Stimulated activated CD8-positive, alpha-beta memory T cell treated with anti-CD3 and anti-CD28 coated beads, Interleukin-12 subunit alpha, Interleukin-12 subunit beta, amount 100 ng/mL, for 24 hours (primary cell): Measurements from ENCODE around the gene DERL3.

ENCODE experiments used
- DNase-seq: peaks from one replicate; pipeline ENCODE4 v3.0.0-alpha.2; 2020; ENCODE audit errors: extremely low read depth

DERL3 gene

GRCh38 chr22:23847310-23847920, 8.6 kb upstream of the DERL3 start:
- DNase-seq: no peak

GRCh38 chr22:23846081-23846469, 7.3 kb upstream of the DERL3 start:
- DNase-seq: no peak

GRCh38 chr22:23845265-23846080, 6.7 kb upstream of the DERL3 start:
- no peak for DNase-seq

GRCh38 chr22:23844739-23845202, 6.0 kb upstream of the DERL3 start:
- DNase-seq: no peak

- DNase-seq: no peak
Measured at GRCh38 chr22:23842599-23842998, 3.8 kb upstream of the DERL3 start.

GRCh38 chr22:23841736-23842445, 3.1 kb upstream of the DERL3 start:
- DNase-seq: no peak

GRCh38 chr22:23841292-23841691, 2.5 kb upstream of the DERL3 start:
- no peak for DNase-seq

- DNase-seq: no peak
Measured at GRCh38 chr22:23840026-23840425, 1.2 kb upstream of the DERL3 start.

GRCh38 chr22:23837911-23838680, 710 bp downstream of the DERL3 start:
- DNase-seq: no peak

GRCh38 chr22:23837496-23837859, 1.3 kb downstream of the DERL3 start:
- no peak for DNase-seq

- no peak for DNase-seq
Measured at GRCh38 chr22:23836692-23837495, 1.9 kb downstream of the DERL3 start.

- no peak for DNase-seq
Measured at GRCh38 chr22:23836281-23836680, 2.5 kb downstream of the DERL3 start.

- no peak for DNase-seq
Measured at GRCh38 chr22:23835484-23836144, 3.2 kb downstream of the DERL3 start.

- no peak for DNase-seq
Measured at GRCh38 chr22:23834793-23835483, 3.9 kb downstream of the DERL3 start.

GRCh38 chr22:23834406-23834792, 4.4 kb downstream of the DERL3 start:
- no peak for DNase-seq

GRCh38 chr22:23833911-23834317, 4.9 kb downstream of the DERL3 start:
- DNase-seq: no peak

- no peak for DNase-seq
Measured at GRCh38 chr22:23833017-23833751, 5.6 kb downstream of the DERL3 start.

GRCh38 chr22:23832226-23833016, 6.4 kb downstream of the DERL3 start:
- no peak for DNase-seq

- no peak for DNase-seq
Measured at GRCh38 chr22:23831781-23832180, 7.0 kb downstream of the DERL3 start.
